Neural cell (in vitro differentiated cells): ENCODE data around the gene FITM2.

Experiments
- EP300 ChIP-seq: fragments of 450-650 bp; conservative IDR thresholded peaks from 2 replicates; pipeline ENCODE4 v1.6.1; 2014; ENCODE audit warnings: antibody characterized with exemption, mild to moderate bottlenecking, moderate library complexity; ENCODE audit not compliant: poor library complexity, severe bottlenecking
- EZH2 ChIP-seq: fragments of 200-600, 300-800 bp; shearing (Covaris generic), sonication (generic); IDR thresholded peaks from 2 replicates; pipeline ENCODE4 v1.6.1; 2014; ENCODE audit warnings: antibody characterized with exemption, low read length, borderline replicate concordance, mild to moderate bottlenecking; ENCODE audit not compliant: insufficient read depth, poor library complexity, severe bottlenecking
- POLR2AphosphoS5 ChIP-seq: IDR thresholded peaks from 2 replicates; pipeline ENCODE4 v1.6.1; 2012
- TF ChIP-seq, protein P1 (sequence below): fragments of 450-650 bp; IDR thresholded peaks from 2 replicates; pipeline ENCODE4 v1.5.1; 2014; ENCODE audit warnings: antibody characterized with exemption, mild to moderate bottlenecking, moderate library complexity; ENCODE audit not compliant: poor library complexity, severe bottlenecking

DNA sequence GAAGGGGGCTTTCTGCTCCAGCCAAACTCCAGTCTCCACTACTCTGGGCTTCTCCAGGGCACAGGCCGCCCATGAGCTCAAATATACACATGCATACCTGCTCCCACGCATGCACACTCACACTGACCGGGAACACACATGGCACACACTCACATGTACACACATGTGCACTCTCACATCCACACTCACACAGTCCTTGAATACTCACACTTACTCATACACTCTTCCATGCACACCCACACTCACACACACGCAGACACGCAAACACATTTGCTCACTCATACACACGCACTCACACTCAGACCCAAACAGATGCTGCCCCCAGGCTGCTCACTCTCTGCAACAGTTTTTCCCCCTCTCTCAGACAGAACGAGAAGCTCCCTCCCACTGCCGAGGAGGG, 56.9 kb downstream of the FITM2 start:
- TF ChIP-seq, protein P1, sequence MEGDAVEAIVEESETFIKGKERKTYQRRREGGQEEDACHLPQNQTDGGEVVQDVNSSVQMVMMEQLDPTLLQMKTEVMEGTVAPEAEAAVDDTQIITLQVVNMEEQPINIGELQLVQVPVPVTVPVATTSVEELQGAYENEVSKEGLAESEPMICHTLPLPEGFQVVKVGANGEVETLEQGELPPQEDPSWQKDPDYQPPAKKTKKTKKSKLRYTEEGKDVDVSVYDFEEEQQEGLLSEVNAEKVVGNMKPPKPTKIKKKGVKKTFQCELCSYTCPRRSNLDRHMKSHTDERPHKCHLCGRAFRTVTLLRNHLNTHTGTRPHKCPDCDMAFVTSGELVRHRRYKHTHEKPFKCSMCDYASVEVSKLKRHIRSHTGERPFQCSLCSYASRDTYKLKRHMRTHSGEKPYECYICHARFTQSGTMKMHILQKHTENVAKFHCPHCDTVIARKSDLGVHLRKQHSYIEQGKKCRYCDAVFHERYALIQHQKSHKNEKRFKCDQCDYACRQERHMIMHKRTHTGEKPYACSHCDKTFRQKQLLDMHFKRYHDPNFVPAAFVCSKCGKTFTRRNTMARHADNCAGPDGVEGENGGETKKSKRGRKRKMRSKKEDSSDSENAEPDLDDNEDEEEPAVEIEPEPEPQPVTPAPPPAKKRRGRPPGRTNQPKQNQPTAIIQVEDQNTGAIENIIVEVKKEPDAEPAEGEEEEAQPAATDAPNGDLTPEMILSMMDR, result no peak
- TF ChIP-seq EZH2 (no peak), POLR2AphosphoS5 (no peak), EP300 (no peak)
